HepG2 (cell line): ENCODE measurements around the gene OMG. TPM values are rescaled to one million over a fixed set of nuclear protein-coding genes. Genes with fewer than 3 reads are reported as not detected.

ENCODE experiments used
- ATAC-seq: fragments of 200-7000 bp; cut with Tn5 transposase; 3 replicates; pipeline ENCODE4 v1.9.1; 2020; ENCODE audit warnings: mild to moderate bottlenecking, moderate library complexity
- BruUV-seq: library from RNA; stranded (reverse); fragments of 400-500 nt; replicated peaks from 2 replicates; lab custom pipeline; 2021; lab: Mats Ljungman, UMichigan
- CTCF ChIA-PET: fragments of 300-600 bp; formaldehyde crosslinking; extraction: SDS; loops from one replicate; lab custom pipeline; 2021; ENCODE audit warnings: low total read pairs, inconsistent platforms, low intra/inter-chr PET ratio; lab: Yijun Ruan, JAX
- POLR2A ChIA-PET: fragments of 350-600 bp; sonication (Branson Sonifier 250); formaldehyde crosslinking; loops from one replicate; lab custom pipeline; 2020; ENCODE audit warnings: antibody characterized with exemption, inconsistent platforms; lab: Yijun Ruan, JAX
- DNase-seq: peaks from one replicate; pipeline ENCODE4 v3.0.0-alpha.2; 2015; ENCODE audit warnings: low spot score
- FAIRE-seq: peaks from 3 replicates; lab custom pipeline; 2011; peaks lifted over from hg19 to GRCh38; lab: Jason Lieb, UNC
- H2AFZ ChIP-seq: one replicate; pipeline ENCODE4 v1.6.1; 2011; ENCODE audit warnings: low read length, inconsistent platforms
- H3K27ac ChIP-seq: fragments of 300-600 bp; 3 replicates; pipeline ENCODE4 v1.8.0; 2011; ENCODE audit warnings: mixed run types, mild to moderate bottlenecking, mixed read lengths, low read length, inconsistent platforms; ENCODE audit not compliant: insufficient read depth; ENCODE audit errors: extremely low read length
- H3K27me3 ChIP-seq, 2 experiments: fragments of 200-600 bp in 1 of 2; 2 replicates in 1 of 2; 3 replicates in 1 of 2; pipeline versions ENCODE4 v1.6.0 to v1.8.0; 2011; ENCODE audit warnings: low read length in 2 of 2, mild to moderate bottlenecking in 2 of 2, moderate library complexity in 2 of 2, inconsistent platforms in 1 of 2; ENCODE audit not compliant: insufficient read depth in 2 of 2, control insufficient read depth in 1 of 2
- H3K36me3 ChIP-seq, 2 experiments: fragments of 200-600 bp in 1 of 2; replicated peaks in 1 of 2; 2 replicates in 1 of 2; 3 replicates in 1 of 2; pipeline versions ENCODE4 v1.5.1 to v1.8.0; 2011; ENCODE audit warnings: low read length in 2 of 2, inconsistent platforms in 1 of 2; ENCODE audit not compliant: insufficient read depth in 2 of 2, control insufficient read depth in 1 of 2
- H3K4me1 ChIP-seq: 2 replicates; pipeline ENCODE4 v1.5.1; 2012; ENCODE audit warnings: low read length, inconsistent platforms; ENCODE audit not compliant: insufficient read depth
- H3K4me2 ChIP-seq: 2 replicates; pipeline ENCODE4 v1.6.0; 2011; ENCODE audit warnings: low read depth, low read length, inconsistent platforms
- H3K4me3 ChIP-seq, 3 experiments: fragments of 200-600 bp in 1 of 3; sonication (generic), shearing (Covaris generic) in 1 of 3; replicated peaks in 1 of 3; 2 replicates each; pipeline ENCODE4 v1.5.1; 2011 to 2016; ENCODE audit warnings: low read length in 3 of 3, inconsistent platforms in 2 of 3, low read depth in 2 of 3, mild to moderate bottlenecking in 2 of 3, control low read depth in 1 of 3, mixed read lengths in 1 of 3; ENCODE audit not compliant: insufficient read depth in 1 of 3
- H3K79me2 ChIP-seq: one replicate; pipeline ENCODE4 v1.6.1; 2011; ENCODE audit warnings: low read length, inconsistent platforms; ENCODE audit not compliant: insufficient read depth
- H3K9ac ChIP-seq: 2 replicates; pipeline ENCODE4 v1.6.0; 2011; ENCODE audit warnings: mild to moderate bottlenecking, low read depth, low read length, inconsistent platforms; ENCODE audit not compliant: insufficient read depth
- H3K9me3 ChIP-seq: 2 replicates; pipeline ENCODE4 v1.5.1; 2012; ENCODE audit warnings: mild to moderate bottlenecking, low read length
- H4K20me1 ChIP-seq: 2 replicates; pipeline ENCODE4 v1.6.0; 2011; ENCODE audit warnings: inconsistent platforms, mild to moderate bottlenecking, low read length, moderate library complexity; ENCODE audit not compliant: insufficient read depth
- ATF6 ChIP-seq: sonication (generic); formaldehyde crosslinking; conservative IDR thresholded peaks from 2 replicates; pipeline ENCODE4 v1.4.0; 2020; ENCODE audit warnings: missing genetic modification reagents
- CAMTA2 ChIP-seq: sonication (generic); formaldehyde crosslinking; IDR thresholded peaks from 2 replicates; pipeline ENCODE4 v1.4.0; 2020; ENCODE audit warnings: mild to moderate bottlenecking, missing genetic modification reagents, borderline replicate concordance
- DMTF1 ChIP-seq: sonication (generic); formaldehyde crosslinking; IDR thresholded peaks from 2 replicates; pipeline ENCODE4 v1.4.0; 2020; ENCODE audit warnings: mild to moderate bottlenecking, missing genetic modification reagents
- ELK4 ChIP-seq: sonication (generic); formaldehyde crosslinking; IDR thresholded peaks from 2 replicates; pipeline ENCODE4 v1.9.0; 2021; ENCODE audit warnings: missing genetic modification reagents, borderline replicate concordance
- GFI1 ChIP-seq: sonication (generic); formaldehyde crosslinking; IDR thresholded peaks from 2 replicates; pipeline ENCODE4 v1.5.0; 2020; ENCODE audit warnings: missing genetic modification reagents, mild to moderate bottlenecking, borderline replicate concordance
- HHEX ChIP-seq: IDR thresholded peaks from 2 replicates; pipeline ENCODE4 v1.6.1; 2016; ENCODE audit warnings: control low read depth
- RARG ChIP-seq: sonication (generic); formaldehyde crosslinking; IDR thresholded peaks from 2 replicates; pipeline ENCODE4 v1.4.0; 2020; ENCODE audit warnings: low read depth, mild to moderate bottlenecking, missing genetic modification reagents
- SMC3 ChIP-seq: IDR thresholded peaks from 2 replicates; pipeline ENCODE4 v1.6.1; 2011; ENCODE audit warnings: low read length, improper control_type of control experiment
- SOX6 ChIP-seq, 2 experiments: fragments of 450-650 bp in 1 of 2; sonication (generic) in 1 of 2; formaldehyde crosslinking in 1 of 2; IDR thresholded peaks; 2 replicates each; pipeline versions ENCODE4 v1.4.0 to v1.6.1; 2017 to 2020; ENCODE audit warnings: antibody characterized with exemption in 1 of 2, mild to moderate bottlenecking in 1 of 2, missing genetic modification reagents in 1 of 2
- YY1 ChIP-seq: IDR thresholded peaks from 2 replicates; pipeline ENCODE4 v1.6.1; 2011; ENCODE audit warnings: low read length, low read depth, moderate library complexity, mild to moderate bottlenecking; ENCODE audit not compliant: insufficient read depth, insufficient replicate concordance
- ZNF256 ChIP-seq: sonication (generic); formaldehyde crosslinking; conservative IDR thresholded peaks from 2 replicates; pipeline ENCODE4 v1.4.0; 2020; ENCODE audit warnings: missing genetic modification reagents
- ZNF282 ChIP-seq: fragments of 450-650 bp; IDR thresholded peaks from 2 replicates; pipeline ENCODE4 v1.6.1; 2018; ENCODE audit not compliant: partially characterized antibody
- ZNF781 ChIP-seq: sonication (generic); formaldehyde crosslinking; IDR thresholded peaks from 2 replicates; pipeline ENCODE4 v1.5.1; 2020; ENCODE audit warnings: borderline replicate concordance, mild to moderate bottlenecking, missing genetic modification reagents; ENCODE audit errors: not compliant biosample characterization
- WGBS: methylation state at CpG from one replicate; pipeline ENCODE4 v1.1.6; 2017; ENCODE audit warnings: low lambda C conversion rate; 5-methylcytosine and 5-hydroxymethylcytosine counted together
- in situ Hi-C: cut with HindIII; loops from 2 replicates; pipeline ENCODE4 v1.10.0; 2017; ENCODE audit warnings: low pct_unique_long_range_greater_than_20kb; ENCODE audit not compliant: extremely low pct_ligation_motif_present
- intact Hi-C: fragments of 100-400 bp; cut with micrococcal nuclease; formaldehyde crosslinking; loops from one replicate; pipeline ENCODE4 v1.10.0; 2022; ENCODE audit not compliant: unreplicated experiment
- polyA plus RNA-seq, 8 experiments: library from polyadenylated mRNA; depleted of rRNA in 3 of 8; stranded (reverse) in 7 of 8; unstranded in 1 of 8; fragments of >200 nt; fragmentation: Illumina TruSeq in 4 of 8; extraction: Trizol in 4 of 8; gene quantifications; 2 replicates each; pipeline versions ENCODE4 v1.2.1 to v1.2.3, GENCODE V29; 2011 to 2016; ENCODE audit warnings: low read depth in 4 of 8, missing spikeins in 1 of 8, mixed read lengths in 1 of 8; ENCODE audit not compliant: insufficient read depth in 1 of 8
- total RNA-seq, 5 experiments: library from RNA; depleted of rRNA; stranded (reverse); fragments of >200 nt; fragmentation: Illumina TruSeq; extraction: Trizol; gene quantifications; 2 replicates each; pipeline ENCODE4 v1.2.3, GENCODE V29; 2016; ENCODE audit warnings: low read depth in 1 of 5

The OMG gene
- total and polyA plus RNA-seq, 2 of the 13 experiments (the other 11 are each of a cell fraction or from before 2014, with no cell fraction given) = not detected

GRCh38 chr17:31307640-31308039 is 10.6 kb upstream of the OMG start:
- no peak overlapping the region for H3K27ac ChIP-seq
- H3K27me3 ChIP-seq = no peaks in the 10 kb centered on the region
- no peaks in the 10 kb centered on the region for H3K79me2 ChIP-seq
- H2AFZ ChIP-seq = no peak overlapping the region
- ChIA-PET CTCF (no interaction called here), POLR2A (no interaction called here)
- H3K4me2 ChIP-seq = no peak overlapping the region
- intact Hi-C loops = no loop called here
- H3K9ac ChIP-seq = no peak overlapping the region
- no peak for ATAC-seq
- 0 out of 5 replicates have a peak, but pooled peaks cover 0 to 4% of the 10 kb centered on the region in 2 experiments for H3K36me3 ChIP-seq
- no peaks in the 10 kb centered on the region for H4K20me1 ChIP-seq
- no TSS peak for BruUV-seq
- H3K4me3 ChIP-seq = no peak overlapping the region
- 88% methylated on average over 1 of the region's 1 CpG for whole genome bisulfite sequencing
- DNase-seq = no peak
- TF ChIP-seq CAMTA2 (CRISPR knock-in tag) (no peak), ATF6 (CRISPR knock-in tag) (no peak), SOX6 (IDR thresholded peaks at IDR 0.05) (no peak), SOX6 (CRISPR knock-in tag; IDR thresholded peaks at IDR 0.05) (no peak), GFI1 (CRISPR knock-in tag) (no peak)
- H3K9me3 ChIP-seq = no peaks in the 10 kb centered on the region
- H3K4me1 ChIP-seq = no peaks in the 10 kb centered on the region
- in situ Hi-C loops = no loop called here
- FAIRE-seq = no peak

- no peak overlapping the region for H3K27ac ChIP-seq
- H3K27me3 ChIP-seq = no peaks in the 10 kb centered on the region
- no peak overlapping the region for H2AFZ ChIP-seq
- intact Hi-C loops (no loop called here), in situ Hi-C loops (no loop called here)
- POLR2A ChIA-PET = no interaction called here
- no peak overlapping the region for H3K9ac ChIP-seq
- no peak for DNase-seq
- FAIRE-seq = no peak
- 0 out of 5 replicates have a peak, but pooled peaks cover 0 to 4% of the 10 kb centered on the region in 2 experiments for H3K36me3 ChIP-seq
- no peaks in the 10 kb centered on the region for H3K4me1 ChIP-seq
- no peak overlapping the region for H3K4me2 ChIP-seq
- CTCF ChIA-PET = no interaction called here
- BruUV-seq = no TSS peak
- no peak for ATAC-seq
- H3K4me3 ChIP-seq = no peak overlapping the region
- no peaks in the 10 kb centered on the region for H3K79me2 ChIP-seq
- H3K9me3 ChIP-seq = no peaks in the 10 kb centered on the region
- no peaks in the 10 kb centered on the region for H4K20me1 ChIP-seq
- TF ChIP-seq RARG (CRISPR knock-in tag) (no peak), DMTF1 (CRISPR knock-in tag) (no peak), ZNF781 (CRISPR knock-in tag) (no peak), ZNF282 (no peak), ZNF256 (CRISPR knock-in tag) (no peak), YY1 (no peak), SMC3 (no peak), ELK4 (CRISPR knock-in tag) (no peak), HHEX (no peak)
Measured at GRCh38 chr17:31299624-31300023, 2.6 kb upstream of the OMG start.
